Left lung (tissue), 10 donors: Measurements from ENCODE around the gene DNASE1. TPM values are rescaled to one million over a fixed set of nuclear protein-coding genes. Genes with fewer than 3 reads are reported as not detected.
A peak's percentile ranks its signal among the peaks of the same experiment; 100 is the strongest.

Experiments
- ATAC-seq: fragments of 200-7000 bp; cut with Tn5 transposase; one replicate; pipeline ENCODE4 v1.9.1; 2020; ENCODE audit warnings: moderate library complexity
- DNase-seq, 4 donors: peaks; one replicate each; pipeline ENCODE4 v3.0.0-alpha.2; 2013 to 2020
- H3K27ac ChIP-seq, 2 donors: fragments of 200-600 bp; sonication (generic) in 1 of 2; one replicate each; pipeline versions ENCODE4 v1.5.0 to v1.8.0; 2020 to 2021
- H3K27me3 ChIP-seq, 2 donors: fragments of 200-600 bp; sonication (generic) in 1 of 2; one replicate each; pipeline versions ENCODE4 v1.5.0 to v1.8.0; 2020 to 2021
- H3K36me3 ChIP-seq, 2 donors: fragments of 200-600 bp; sonication (generic) in 1 of 2; one replicate each; pipeline versions ENCODE4 v1.5.0 to v1.8.0; 2020 to 2021
- H3K4me1 ChIP-seq, 2 donors: fragments of 200-600 bp; one replicate each; pipeline ENCODE4 v1.8.0; 2021
- H3K4me3 ChIP-seq, 2 donors: fragments of 200-600 bp; sonication (generic) in 1 of 2; one replicate each; pipeline versions ENCODE4 v1.5.0 to v1.8.0; 2020 to 2021; ENCODE audit warnings: mild to moderate bottlenecking in 1 of 2
- H3K9me3 ChIP-seq, 2 donors: fragments of 200-600 bp; sonication (generic) in 1 of 2; one replicate each; pipeline versions ENCODE4 v1.5.0 to v1.8.0; 2020 to 2021
- intact Hi-C, 2 donors: fragments of 100-400 bp; cut with DNase I; formaldehyde crosslinking; loops; one replicate each; pipeline versions ENCODE4 v1.11.2 to v1.14.2; 2022
- polyA plus RNA-seq, 6 donors: library from polyadenylated mRNA; unstranded; fragments of 120-200 nt; gene quantifications; one replicate each; pipeline ENCODE4 v1.2.1, GENCODE V29; 2013; ENCODE audit not compliant: insufficient read length in 6 of 6
- total RNA-seq, 2 donors: library from RNA; stranded (reverse); fragmentation: NEBNext Ultra II Directional; extraction: Animal tissue kit (Norgen Biotek cat#: 25700); gene quantifications; one replicate each; pipeline ENCODE4 v1.2.1, GENCODE V29; 2021
- TF ChIP-seq, protein P1 (sequence below), 2 donors: fragments of 200-600 bp; sonication (generic) in 1 of 2; IDR thresholded peaks; one replicate each; pipeline versions ENCODE4 v1.5.0 to v1.8.0; 2021; ENCODE audit warnings: antibody characterized with exemption in 2 of 2
- donor health status: DM: no; HTN: yes; CAD: no.
- donor health status: DM: no; HTN: no; CAD: no.

The DNASE1 gene
- total and polyA plus RNA-seq, 8 donors, result 14.6 to 30.0 (median 28.1) TPM

DNA sequence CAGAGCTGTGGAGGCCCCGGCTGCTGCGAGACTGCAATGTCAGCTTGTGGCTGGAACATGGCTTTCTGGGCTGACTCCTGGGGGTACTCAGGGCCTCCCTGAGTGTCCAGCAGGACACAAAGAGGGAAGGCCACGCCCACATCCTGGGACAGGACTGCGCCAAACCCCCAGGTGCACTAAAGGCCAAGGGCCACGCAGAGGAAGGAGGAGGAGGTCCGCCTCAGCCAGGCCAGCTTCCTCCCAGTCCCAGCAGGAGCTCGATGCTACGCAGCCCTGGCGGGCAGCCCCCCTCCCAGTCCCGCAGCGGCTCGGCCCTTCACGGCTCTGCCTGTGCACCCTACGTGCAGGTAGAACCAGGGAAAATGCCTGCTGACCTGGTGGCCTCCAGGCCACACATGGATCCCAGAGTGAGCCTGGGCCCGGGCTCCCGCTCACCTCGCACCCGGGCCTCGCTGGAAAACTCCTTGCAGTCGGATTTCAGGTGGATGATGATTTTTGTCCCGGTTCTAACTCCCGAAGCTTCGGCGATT lies 21.2 kb downstream of the DNASE1 start:
- intact Hi-C loops, result no loop called here
- ATAC-seq, result no peak
- Histone ChIP-seq H3K36me3 (peaks cover 0 to 98% of the 10 kb centered on the region in 2 donors), H3K27ac (no peak overlapping the region), H3K9me3 (no peaks in the 10 kb centered on the region), H3K4me1 (no peaks in the 10 kb centered on the region), H3K4me3 (no peak overlapping the region), H3K27me3 (no peaks in the 10 kb centered on the region)
- peak in 1 of 4 donors; percentile 47 for DNase-seq
- TF ChIP-seq, protein P1, sequence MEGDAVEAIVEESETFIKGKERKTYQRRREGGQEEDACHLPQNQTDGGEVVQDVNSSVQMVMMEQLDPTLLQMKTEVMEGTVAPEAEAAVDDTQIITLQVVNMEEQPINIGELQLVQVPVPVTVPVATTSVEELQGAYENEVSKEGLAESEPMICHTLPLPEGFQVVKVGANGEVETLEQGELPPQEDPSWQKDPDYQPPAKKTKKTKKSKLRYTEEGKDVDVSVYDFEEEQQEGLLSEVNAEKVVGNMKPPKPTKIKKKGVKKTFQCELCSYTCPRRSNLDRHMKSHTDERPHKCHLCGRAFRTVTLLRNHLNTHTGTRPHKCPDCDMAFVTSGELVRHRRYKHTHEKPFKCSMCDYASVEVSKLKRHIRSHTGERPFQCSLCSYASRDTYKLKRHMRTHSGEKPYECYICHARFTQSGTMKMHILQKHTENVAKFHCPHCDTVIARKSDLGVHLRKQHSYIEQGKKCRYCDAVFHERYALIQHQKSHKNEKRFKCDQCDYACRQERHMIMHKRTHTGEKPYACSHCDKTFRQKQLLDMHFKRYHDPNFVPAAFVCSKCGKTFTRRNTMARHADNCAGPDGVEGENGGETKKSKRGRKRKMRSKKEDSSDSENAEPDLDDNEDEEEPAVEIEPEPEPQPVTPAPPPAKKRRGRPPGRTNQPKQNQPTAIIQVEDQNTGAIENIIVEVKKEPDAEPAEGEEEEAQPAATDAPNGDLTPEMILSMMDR (IDR thresholded peaks at IDR 0.05), result no peak

DNA sequence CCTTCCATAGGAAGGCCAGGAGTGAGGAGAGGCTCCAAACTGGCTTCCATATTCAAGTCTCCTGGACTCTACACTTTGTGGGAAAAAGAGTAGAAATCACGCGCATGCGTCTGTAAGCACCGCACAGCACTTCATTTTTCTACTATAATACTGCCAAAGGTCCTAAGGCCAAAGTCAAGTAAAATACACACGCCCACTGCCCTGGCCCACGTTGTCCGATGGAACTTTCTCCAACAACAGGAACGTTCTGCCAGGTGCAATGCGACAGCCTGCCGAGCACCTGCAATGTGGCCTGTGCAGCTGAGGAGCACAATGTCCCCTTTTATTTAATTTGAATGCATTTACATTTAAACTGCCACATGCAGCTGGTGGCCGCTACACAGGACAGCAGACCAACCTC lies 23.5 kb downstream of the DNASE1 start:
- intact Hi-C loops, result no loop called here
- Histone ChIP-seq H3K4me3 (no peak overlapping the region), H3K27ac (no peak overlapping the region), H3K36me3 (peaks cover 0 to 92% of the 10 kb centered on the region in 2 donors), H3K27me3 (no peaks in the 10 kb centered on the region), H3K4me1 (no peaks in the 10 kb centered on the region), H3K9me3 (no peaks in the 10 kb centered on the region)
- DNase-seq (peak in 1 of 4 donors; percentile 34), ATAC-seq (no peak)
- TF ChIP-seq, protein P1 (IDR thresholded peaks at IDR 0.05), result no peak

DNA sequence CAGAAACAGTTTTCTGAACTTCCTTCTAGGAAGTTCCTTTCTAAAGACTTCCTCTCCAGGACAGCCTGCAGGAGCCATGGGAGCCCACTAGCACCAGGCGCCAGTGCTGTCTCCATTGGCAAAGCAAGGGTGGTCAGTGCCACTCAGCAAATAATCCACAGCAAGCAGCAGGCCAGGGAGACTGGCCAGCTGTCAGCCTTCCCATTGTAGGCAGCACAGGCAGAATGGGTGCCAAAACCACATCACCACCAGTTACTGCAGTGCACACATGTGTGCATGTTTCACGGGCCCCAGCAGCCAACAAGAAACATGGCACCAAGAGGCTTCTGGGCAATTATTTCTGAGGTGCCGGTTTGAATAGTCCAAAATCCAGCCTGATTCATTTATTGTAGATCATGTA lies 26.7 kb downstream of the DNASE1 start:
- intact Hi-C loops, result no loop called here
- Histone ChIP-seq H3K9me3 (no peaks in the 10 kb centered on the region), H3K4me1 (no peaks in the 10 kb centered on the region), H3K27me3 (no peaks in the 10 kb centered on the region), H3K27ac (no peak overlapping the region), H3K36me3 (peaks cover 0 to 79% of the 10 kb centered on the region in 2 donors), H3K4me3 (no peak overlapping the region)
- no peak for DNase-seq
- TF ChIP-seq, protein P1 (IDR thresholded peaks at IDR 0.05), result no peak
- no peak for ATAC-seq

DNA sequence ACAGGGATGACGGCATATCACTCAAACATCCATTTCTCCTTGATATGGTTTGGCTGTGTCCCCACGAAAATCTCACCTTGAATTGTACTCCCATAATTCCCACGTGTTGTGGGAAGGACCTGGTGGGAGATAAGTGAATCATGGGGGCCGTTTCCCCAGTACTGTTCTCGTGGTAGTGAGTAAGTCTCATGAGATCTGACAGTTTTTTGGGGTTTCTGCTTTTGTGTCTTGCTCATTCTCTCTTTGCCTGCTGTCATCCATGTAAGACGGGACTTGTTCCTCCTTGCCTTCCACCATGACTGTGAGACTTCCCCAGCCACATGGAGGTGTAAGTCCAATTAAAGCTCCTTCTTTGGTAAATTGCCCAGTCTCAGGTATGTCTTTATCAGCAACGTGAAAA lies 32.5 kb downstream of the DNASE1 start:
- Histone ChIP-seq H3K4me1 (peaks cover 7% of the 10 kb centered on the region in 2 donors), H3K4me3 (no peak overlapping the region), H3K9me3 (no peaks in the 10 kb centered on the region), H3K36me3 (peaks cover 0 to 57% of the 10 kb centered on the region in 2 donors), H3K27ac (no peak overlapping the region), H3K27me3 (no peaks in the 10 kb centered on the region)
- DNase-seq, result no peak
- no peak for ATAC-seq
- TF ChIP-seq, protein P1 (IDR thresholded peaks at IDR 0.05), result no peak
- intact Hi-C loops, result no loop called here

DNA sequence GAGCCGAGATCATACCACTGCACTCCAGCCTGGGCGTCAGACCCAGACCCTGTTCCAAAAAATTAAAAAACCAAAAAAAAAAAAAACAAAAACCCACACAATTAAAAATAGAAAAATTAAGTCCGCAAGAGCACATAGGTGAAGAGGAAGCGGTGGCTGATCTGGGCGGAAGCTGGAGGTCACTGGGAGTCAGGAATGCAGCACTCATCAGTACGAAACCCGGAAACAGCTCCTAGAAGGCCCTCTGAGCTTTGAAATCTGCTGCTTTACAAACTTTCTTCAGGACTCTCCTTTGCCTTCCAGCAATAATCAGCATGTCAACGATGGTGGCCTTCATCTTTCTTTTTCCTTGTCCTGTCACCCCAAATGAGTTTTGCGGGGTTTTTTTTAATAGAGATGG lies 33.3 kb downstream of the DNASE1 start:
- ATAC-seq (no peak), DNase-seq (no peak)
- Histone ChIP-seq H3K36me3 (peaks cover 0 to 50% of the 10 kb centered on the region in 2 donors), H3K27ac (no peak overlapping the region), H3K27me3 (no peaks in the 10 kb centered on the region), H3K9me3 (no peaks in the 10 kb centered on the region), H3K4me1 (peaks cover 7% of the 10 kb centered on the region in 2 donors), H3K4me3 (no peak overlapping the region)
- intact Hi-C loops, result no loop called here
- TF ChIP-seq, protein P1 (IDR thresholded peaks at IDR 0.05), result no peak
